Panc1 (cell line): ENCODE measurements around the gene MCM5.

Experiments
- CTCF ChIP-seq: fragments of 450-650 bp; IDR thresholded peaks from 2 replicates; pipeline ENCODE4 v1.5.1; 2017; ENCODE audit warnings: mild to moderate bottlenecking
- POLR2AphosphoS5 ChIP-seq: IDR thresholded peaks from 2 replicates; pipeline ENCODE4 v1.6.1; 2012; ENCODE audit warnings: mild to moderate bottlenecking, low read depth, low read length, moderate library complexity
- REST ChIP-seq, 2 experiments: IDR thresholded peaks; 2 replicates each; pipeline ENCODE4 v1.6.1; 2011 to 2012; ENCODE audit warnings: low read depth in 2 of 2, control low read depth in 1 of 2, low read length in 1 of 2, mild to moderate bottlenecking in 1 of 2, moderate library complexity in 1 of 2; ENCODE audit not compliant: insufficient read depth in 1 of 2

- TF ChIP-seq CTCF (no peak), POLR2AphosphoS5 (no peak), REST (IDR thresholded peaks at IDR 0.05; ENCODE audit: insufficient read depth in 1 of 2, low read depth in 2 of 2, low read length in 1 of 2) (no peak)
These were observed 55.6 kb downstream of the MCM5 start for GRCh38 chr22:35455529-35455928.
